ENCODE measurements around the gene VSTM2L.

The VSTM2L gene

GRCh38 chr20:37986044-37986858, 83.3 kb downstream of the VSTM2L start:
- Histone ChIP-seq H3K9ac (ENCODE audit: low read length) (no peak overlapping the region), H3K79me2 (ENCODE audit: low read length) (no peaks in the 10 kb centered on the region), H3K36me3 (replicated peaks; ENCODE audit: low read depth, low read length) (peaks cover 64% of the 10 kb centered on the region), H3K27me3 (ENCODE audit: low read depth, low read length) (no peaks in the 10 kb centered on the region), H2AFZ (ENCODE audit: low read depth, low read length) (no peak overlapping the region), H3K4me3 (ENCODE audit: low read length) (no peak overlapping the region), H4K20me1 (ENCODE audit: insufficient read depth, low read length) (peaks cover 4% of the 10 kb centered on the region; the same call in 1 of the 2 replicates), H3K4me1 (ENCODE audit: low read length) (peaks cover 20% of the 10 kb centered on the region), H3K27ac (ENCODE audit: low read length) (no peak overlapping the region), H3K9me3 (ENCODE audit: insufficient read depth, low read length) (no peaks in the 10 kb centered on the region), H3K4me2 (ENCODE audit: low read length) (no peak overlapping the region)
- TF ChIP-seq CTCF (IDR thresholded peaks at IDR 0.05; ENCODE audit: low read depth, low read length) (no peak), EZH2phosphoT487 (IDR thresholded peaks at IDR 0.05; ENCODE audit: low read depth) (no peak)

GRCh38 chr20:37986873-37987601, 84.1 kb downstream of the VSTM2L start:
- Histone ChIP-seq H3K9me3 (ENCODE audit: insufficient read depth, low read length) (no peaks in the 10 kb centered on the region), H3K36me3 (replicated peaks; ENCODE audit: low read depth, low read length) (peaks cover 66% of the 10 kb centered on the region), H3K79me2 (ENCODE audit: low read length) (no peaks in the 10 kb centered on the region), H3K9ac (ENCODE audit: low read length) (no peak overlapping the region), H4K20me1 (ENCODE audit: insufficient read depth, low read length) (peaks cover 4% of the 10 kb centered on the region; the same call in 1 of the 2 replicates), H3K27me3 (ENCODE audit: low read depth, low read length) (no peaks in the 10 kb centered on the region), H3K4me2 (ENCODE audit: low read length) (no peak overlapping the region), H2AFZ (ENCODE audit: low read depth, low read length) (no peak overlapping the region), H3K4me3 (ENCODE audit: low read length) (no peak overlapping the region), H3K27ac (ENCODE audit: low read length) (no peak overlapping the region), H3K4me1 (ENCODE audit: low read length) (peaks cover 28% of the 10 kb centered on the region)
- TF ChIP-seq EZH2phosphoT487 (IDR thresholded peaks at IDR 0.05; ENCODE audit: low read depth): no peak
- no peak for TF ChIP-seq CTCF (IDR thresholded peaks at IDR 0.05; ENCODE audit: low read depth, low read length)

GRCh38 chr20:37987602-37988290, 84.8 kb downstream of the VSTM2L start:
- Histone ChIP-seq H3K4me3 (ENCODE audit: low read length) (no peak overlapping the region), H3K79me2 (ENCODE audit: low read length) (no peaks in the 10 kb centered on the region), H3K27ac (ENCODE audit: low read length) (no peak overlapping the region), H2AFZ (ENCODE audit: low read depth, low read length) (no peak overlapping the region), H3K9ac (ENCODE audit: low read length) (no peak overlapping the region), H3K36me3 (replicated peaks; ENCODE audit: low read depth, low read length) (peaks cover 68% of the 10 kb centered on the region), H4K20me1 (ENCODE audit: insufficient read depth, low read length) (peaks cover 6% of the 10 kb centered on the region), H3K4me1 (ENCODE audit: low read length) (peaks cover 35% of the 10 kb centered on the region), H3K9me3 (ENCODE audit: insufficient read depth, low read length) (no peaks in the 10 kb centered on the region), H3K4me2 (ENCODE audit: low read length) (no peak overlapping the region), H3K27me3 (ENCODE audit: low read depth, low read length) (no peaks in the 10 kb centered on the region)
- TF ChIP-seq EZH2phosphoT487 (IDR thresholded peaks at IDR 0.05; ENCODE audit: low read depth) (no peak), CTCF (IDR thresholded peaks at IDR 0.05; ENCODE audit: low read depth, low read length) (no peak)

Data from OCI-LY3 (cell line).